Measurements from ENCODE around the gene KCNG1. TPM values are rescaled to one million over a fixed set of nuclear protein-coding genes. Genes with fewer than 3 reads are reported as not detected.

KCNG1 gene
- total RNA-seq, 6 experiments from 2014 or later: 3.0 to 5.4 (median 3.5) TPM

GRCh38 chr20:51010043-51010365, 12.9 kb downstream of the KCNG1 start:
- no peak for DNase-seq
- Mint-ChIP-seq H3K9me3 (no peaks in the 10 kb centered on the region), H3K36me3 (ENCODE audit: low read depth) (no peaks in the 10 kb centered on the region), H3K4me1 (ENCODE audit: low read depth) (peaks cover 3% of the 10 kb centered on the region), H3K27ac (no peak overlapping the region), H3K27me3 (ENCODE audit: insufficient read depth) (peaks cover 1% of the 10 kb centered on the region), H3K4me3 (no peak overlapping the region)
- TF ChIP-seq CTCF (IDR thresholded peaks at IDR 0.05): no peak

GRCh38 chr20:51009303-51010042, 13.4 kb downstream of the KCNG1 start:
- no peak overlapping the region for H3K27ac Mint-ChIP-seq
- no peaks in the 10 kb centered on the region for H3K36me3 Mint-ChIP-seq (ENCODE audit: low read depth)
- no peaks in the 10 kb centered on the region; the same call in 1 of the 2 replicates for H3K27me3 Mint-ChIP-seq (ENCODE audit: insufficient read depth)
- H3K9me3 Mint-ChIP-seq: no peaks in the 10 kb centered on the region
- no peak for TF ChIP-seq CTCF (IDR thresholded peaks at IDR 0.05)
- no peak overlapping the region for H3K4me3 Mint-ChIP-seq
- no peak for DNase-seq
- H3K4me1 Mint-ChIP-seq (ENCODE audit: low read depth): no peaks in the 10 kb centered on the region

- Mint-ChIP-seq H3K27me3 (ENCODE audit: insufficient read depth) (no peaks in the 10 kb centered on the region; the same call in 1 of the 2 replicates), H3K36me3 (ENCODE audit: low read depth) (no peaks in the 10 kb centered on the region), H3K9me3 (no peaks in the 10 kb centered on the region), H3K4me1 (ENCODE audit: low read depth) (no peaks in the 10 kb centered on the region), H3K27ac (no peak overlapping the region), H3K4me3 (no peak overlapping the region)
- no peak for TF ChIP-seq CTCF (IDR thresholded peaks at IDR 0.05)
- no peak for DNase-seq
Observed at GRCh38 chr20:51008718-51009117, 14.2 kb downstream of the KCNG1 start.

- peaks cover under 1% of the 10 kb centered on the region for H3K27me3 Mint-ChIP-seq (ENCODE audit: insufficient read depth)
- no peak for DNase-seq
- no peaks in the 10 kb centered on the region for H3K4me1 Mint-ChIP-seq (ENCODE audit: low read depth)
- no peaks in the 10 kb centered on the region for H3K9me3 Mint-ChIP-seq
- no peak overlapping the region for H3K4me3 Mint-ChIP-seq
- no peaks in the 10 kb centered on the region for H3K36me3 Mint-ChIP-seq (ENCODE audit: low read depth)
- no peak for TF ChIP-seq CTCF (IDR thresholded peaks at IDR 0.05)
- no peak overlapping the region for H3K27ac Mint-ChIP-seq
Observed at GRCh38 chr20:51005214-51005613, 17.7 kb downstream of the KCNG1 start.

GRCh38 chr20:51004781-51005180, 18.1 kb downstream of the KCNG1 start:
- Mint-ChIP-seq H3K27ac (no peak overlapping the region; the same call in 1 of the 2 replicates), H3K4me1 (ENCODE audit: low read depth) (no peaks in the 10 kb centered on the region), H3K36me3 (ENCODE audit: low read depth) (no peaks in the 10 kb centered on the region), H3K9me3 (no peaks in the 10 kb centered on the region), H3K27me3 (ENCODE audit: insufficient read depth) (peaks cover 4% of the 10 kb centered on the region), H3K4me3 (no peak overlapping the region)
- TF ChIP-seq CTCF (IDR thresholded peaks at IDR 0.05): no peak
- DNase-seq: no peak
